ENCODE data around the gene CELF6.

CELF6 gene

DNA sequence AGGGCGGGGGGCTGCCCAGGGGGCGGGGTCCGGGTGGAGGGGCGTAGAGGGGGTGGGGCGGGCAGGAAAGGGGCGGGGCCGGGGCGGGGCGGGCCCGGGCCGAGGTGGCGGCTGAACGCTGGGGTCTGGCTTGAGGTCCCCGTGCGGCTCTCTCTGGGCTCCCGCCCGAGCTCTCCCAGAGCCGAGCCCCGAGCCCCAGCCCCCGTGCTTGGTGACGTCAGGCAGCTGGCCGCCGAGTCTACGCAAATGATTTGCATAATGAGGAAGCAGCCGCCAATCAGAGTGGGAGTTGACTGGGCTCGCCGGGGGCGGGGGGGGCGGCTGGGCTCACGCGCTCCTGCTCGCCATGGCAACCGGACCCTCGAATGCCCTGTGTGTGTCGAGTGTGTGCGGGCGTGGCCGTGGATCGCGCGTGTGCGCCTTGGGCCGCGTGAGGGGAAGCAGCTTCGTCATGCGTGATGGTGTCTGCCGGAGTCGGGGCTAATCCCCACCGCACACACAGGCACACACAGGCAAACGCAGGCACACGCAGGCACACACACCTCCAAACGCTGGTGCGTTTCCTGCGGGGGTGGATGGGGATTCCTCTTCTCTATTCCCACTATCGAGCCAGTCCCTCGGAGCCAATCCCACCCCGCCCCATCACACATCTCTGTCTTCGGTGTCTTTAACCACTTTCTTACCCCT, at the start of gene CELF6:
Gene CELF6 (minus strand): TSS at position 173 of the 687 bp plus-strand sequence. CDS start 283 bp downstream, outside the sequence.
- peak; percentile 95 for DNase-seq (ENCODE audit: low spot score)

DNA sequence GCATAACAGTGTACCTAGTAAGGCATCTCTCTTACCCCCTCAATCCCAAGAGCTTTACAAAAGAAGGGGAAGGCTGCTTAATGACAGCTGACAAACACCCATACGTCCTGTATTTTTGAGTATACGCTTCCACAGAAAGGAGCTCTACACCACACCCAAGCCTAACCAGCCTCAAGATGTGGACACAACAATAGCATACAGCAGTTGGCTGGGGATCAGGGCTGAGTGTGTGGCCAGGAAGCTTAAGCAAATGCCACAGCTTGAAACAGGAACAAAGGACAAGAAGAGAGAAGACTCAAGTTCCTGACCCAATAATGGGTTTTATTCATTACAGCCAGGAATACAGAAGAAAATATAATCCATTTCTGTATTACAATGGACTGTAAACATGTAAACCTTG, 48.9 kb upstream of the CELF6 start:
- no peak for DNase-seq (ENCODE audit: low spot score)

DNA sequence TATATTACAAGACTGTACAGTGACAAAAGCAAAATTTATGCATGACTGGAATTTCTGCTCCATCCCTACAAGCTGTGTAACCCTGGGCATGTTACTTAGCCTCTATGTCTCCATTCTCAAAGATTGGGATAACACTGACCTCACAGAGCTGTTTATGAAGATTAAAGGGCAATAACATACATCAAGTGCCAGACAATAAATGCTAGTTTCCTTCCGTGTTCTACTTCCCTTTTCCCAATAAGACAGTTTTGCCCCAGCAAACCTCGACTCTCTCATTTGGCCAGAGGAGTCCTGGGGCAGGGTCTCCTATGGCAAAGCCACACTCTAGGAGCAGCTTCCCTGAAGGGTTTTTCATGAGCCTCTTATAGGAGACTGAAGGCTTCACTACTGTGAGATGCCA, 48.4 kb upstream of the CELF6 start:
- DNase-seq (ENCODE audit: low spot score) = no peak

DNA sequence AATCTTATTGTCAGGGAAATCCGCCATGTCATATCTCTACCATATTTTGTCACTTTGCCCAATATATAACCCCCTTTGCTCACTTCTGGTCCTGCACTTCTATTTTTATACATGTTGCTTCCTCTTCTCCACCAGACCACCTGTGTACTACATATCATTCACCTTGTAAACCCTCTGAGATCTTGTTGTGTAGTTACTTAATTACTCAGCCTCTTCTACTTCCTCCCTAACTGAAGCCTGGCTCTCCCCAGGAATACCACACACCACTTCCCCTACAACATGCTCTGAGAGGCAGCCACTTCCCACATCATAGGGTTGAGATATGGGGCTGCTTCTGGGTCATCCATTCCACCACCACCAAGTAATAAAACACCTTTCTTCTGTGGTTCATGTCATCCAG, 45.9 kb upstream of the CELF6 start:
- DNase-seq (ENCODE audit: low spot score) = no peak

DNA sequence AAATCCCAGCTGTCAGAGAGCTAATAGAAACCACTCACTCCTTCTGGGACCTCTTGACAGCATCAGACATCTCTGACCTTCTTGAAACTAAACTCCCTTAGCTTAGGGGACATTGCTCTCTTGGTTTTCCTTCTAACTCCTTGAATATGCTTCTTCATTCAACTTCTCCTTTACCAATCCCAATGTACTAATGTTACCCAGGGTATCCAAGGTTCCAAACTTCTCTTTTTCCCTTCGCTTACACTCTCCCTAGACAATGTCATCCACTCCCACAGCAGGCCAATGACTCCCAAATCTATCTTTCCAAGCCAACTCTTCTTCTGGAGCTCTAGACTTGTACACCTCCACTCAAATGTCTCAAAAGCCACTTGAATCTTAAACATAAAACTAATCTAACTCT, 41.2 kb upstream of the CELF6 start:
- no peak for DNase-seq (ENCODE audit: low spot score)

DNA sequence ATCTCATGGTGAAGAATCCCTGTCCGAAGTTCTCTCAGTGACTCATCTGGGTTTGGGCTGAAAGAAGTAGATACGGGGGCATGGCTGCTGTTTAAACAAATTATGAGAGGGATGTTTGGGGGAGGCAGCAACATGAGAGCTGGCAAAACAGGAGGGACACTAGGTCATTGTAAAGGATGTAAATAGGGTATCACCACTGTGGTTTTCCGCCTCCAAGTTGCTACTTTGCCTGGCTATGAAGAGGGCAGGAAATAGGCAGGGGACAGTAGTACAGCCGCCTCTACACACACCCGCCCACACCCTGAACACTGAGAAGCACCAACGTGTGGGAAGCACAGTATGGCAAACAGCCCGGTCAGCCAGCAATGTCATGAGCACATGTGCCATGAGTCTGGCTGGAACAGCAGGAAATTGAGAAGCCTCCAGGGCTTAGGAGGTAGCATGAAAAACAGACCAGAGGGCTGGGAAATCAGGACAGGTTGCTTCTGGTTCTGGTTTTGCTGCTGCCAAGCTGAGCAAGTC, 38.8 kb upstream of the CELF6 start:
- no peak for DNase-seq (ENCODE audit: low spot score)

DNA sequence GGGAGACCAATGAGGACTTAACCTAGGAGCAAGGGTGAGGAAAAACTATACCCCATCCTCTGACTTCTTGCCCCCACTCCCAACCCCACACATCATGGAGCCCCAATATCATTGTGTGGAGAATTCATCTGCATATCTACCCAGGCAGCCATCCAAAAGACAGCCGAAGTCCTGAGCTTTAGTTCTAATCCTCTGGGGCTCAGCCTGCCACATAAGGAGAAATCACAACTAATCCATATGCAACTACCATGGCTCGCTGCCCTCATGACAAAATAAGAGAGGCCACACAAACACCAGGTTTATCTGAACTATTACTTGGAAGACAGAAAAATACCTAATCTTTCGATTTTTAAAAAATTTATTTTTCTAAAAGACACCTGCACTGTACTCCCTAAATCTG, 38.2 kb upstream of the CELF6 start:
- DNase-seq (ENCODE audit: low spot score) = no peak

DNA sequence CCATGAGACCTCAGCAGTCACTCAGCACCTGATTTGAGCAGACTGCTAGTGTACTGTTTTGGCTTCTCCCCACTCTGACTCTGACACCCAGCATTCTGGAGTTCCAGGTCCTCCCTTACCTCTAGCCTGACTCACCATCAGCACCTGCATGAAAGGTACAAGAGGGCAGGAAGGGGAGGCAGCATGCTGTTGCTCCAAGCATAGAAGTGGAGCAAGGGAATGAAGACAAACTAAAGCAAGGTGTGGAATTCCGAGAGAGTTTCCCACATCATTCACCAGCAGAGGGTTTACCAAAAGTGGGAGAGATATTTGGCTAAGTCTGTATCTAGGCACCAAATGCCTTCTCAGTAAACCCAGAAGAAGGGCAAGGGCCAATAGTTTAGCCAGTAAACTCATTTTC, 34.5 kb upstream of the CELF6 start:
- DNase-seq (ENCODE audit: low spot score) = no peak

DNA sequence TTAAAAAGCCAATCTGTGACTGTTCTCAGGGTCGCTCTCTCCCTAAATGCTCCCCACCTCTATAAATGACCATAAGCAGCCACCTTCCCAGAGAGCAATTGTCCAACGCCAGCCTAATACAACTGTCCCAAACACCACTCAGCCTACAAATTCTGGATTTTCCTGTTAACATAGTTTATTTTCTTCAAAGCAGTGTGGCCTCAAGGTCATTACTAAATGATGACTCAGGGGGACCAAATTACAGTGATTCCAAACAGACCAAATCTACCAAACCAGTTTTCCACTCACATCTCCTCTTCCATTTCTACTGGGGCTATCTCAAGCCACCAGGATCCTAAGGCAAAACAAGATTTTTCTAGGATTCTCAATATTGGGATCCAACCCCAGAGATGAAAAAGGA, 33.3 kb upstream of the CELF6 start:
- DNase-seq (ENCODE audit: low spot score) = no peak

DNA sequence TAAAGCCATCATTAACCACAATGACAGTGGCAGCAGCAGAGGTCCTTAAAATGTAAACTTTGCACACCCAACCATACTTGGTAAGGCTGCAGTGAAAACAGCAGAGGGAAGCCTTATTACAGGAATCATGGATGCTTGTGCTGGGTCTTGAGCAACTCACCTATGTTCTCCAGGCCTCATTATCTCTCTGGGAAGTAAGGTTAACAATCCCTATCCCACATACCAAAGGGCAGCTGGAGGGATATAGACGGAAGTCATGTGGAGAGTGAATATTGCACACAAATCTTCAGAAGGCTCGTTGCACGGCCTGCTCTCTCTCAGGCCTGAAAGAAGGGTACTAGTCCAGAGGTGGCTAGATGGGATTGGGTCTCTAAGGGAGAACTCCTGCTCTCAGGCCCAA, 25.8 kb upstream of the CELF6 start:
- no peak for DNase-seq (ENCODE audit: low spot score)

DNA sequence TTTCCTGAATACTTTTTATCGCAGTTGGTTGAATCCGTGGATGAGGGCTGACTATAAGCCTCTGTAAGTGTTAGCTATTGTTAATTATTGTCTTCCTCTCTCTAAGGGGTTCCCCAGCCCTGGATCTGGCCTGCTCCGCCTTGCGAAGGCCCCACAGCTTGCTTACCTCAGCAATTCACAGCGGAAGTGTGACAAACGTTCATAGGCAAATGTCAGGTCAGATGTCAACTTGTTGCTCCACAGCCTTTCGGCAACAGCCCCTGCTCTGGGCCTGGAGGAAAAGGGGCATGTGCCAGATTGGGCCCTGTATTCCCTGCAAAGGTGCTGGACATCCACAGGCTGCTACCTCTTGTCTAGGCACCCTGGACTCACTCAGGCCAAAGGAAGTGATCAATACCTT, 25.3 kb upstream of the CELF6 start:
- DNase-seq (ENCODE audit: low spot score) = no peak

DNA sequence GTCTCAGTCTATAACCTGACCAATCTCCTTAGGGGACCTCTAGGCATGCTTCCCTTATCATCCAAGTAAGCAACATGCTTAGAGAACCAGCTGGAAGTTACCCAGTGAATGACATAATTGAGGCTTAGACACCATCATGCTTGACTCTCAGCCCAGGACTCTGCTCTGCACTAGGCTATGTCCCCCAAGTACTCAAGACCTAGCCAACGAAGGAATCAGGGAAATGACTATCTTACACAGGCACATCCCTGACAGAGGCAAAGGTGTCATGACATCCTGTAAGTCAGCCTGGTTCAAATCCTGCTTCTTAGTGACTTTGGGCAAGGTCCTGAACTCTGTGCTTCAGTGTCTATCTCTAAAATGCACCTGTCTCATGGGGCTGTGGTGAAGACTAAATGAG, 24.6 kb upstream of the CELF6 start:
- no peak for DNase-seq (ENCODE audit: low spot score)

DNA sequence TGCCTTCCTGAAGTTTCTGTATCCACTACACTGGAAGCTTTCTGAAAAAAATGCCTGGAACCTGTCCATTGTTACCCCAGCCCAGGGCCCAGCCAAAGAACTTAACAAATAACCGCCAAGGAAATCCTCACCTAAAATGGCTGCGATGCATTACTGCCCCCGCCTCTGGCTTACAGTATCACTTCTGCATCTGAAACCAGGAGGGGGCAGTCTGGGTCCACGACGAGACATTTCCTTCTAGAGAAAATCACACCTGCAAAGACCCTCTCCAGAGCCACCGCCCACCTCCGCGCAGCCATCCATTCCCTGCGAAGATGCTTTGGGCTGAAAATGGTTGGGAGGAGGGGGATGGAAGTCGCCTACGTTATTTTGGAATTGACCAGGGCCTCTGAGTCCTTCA, 22.4 kb upstream of the CELF6 start:
- DNase-seq (ENCODE audit: low spot score) = no peak

DNA sequence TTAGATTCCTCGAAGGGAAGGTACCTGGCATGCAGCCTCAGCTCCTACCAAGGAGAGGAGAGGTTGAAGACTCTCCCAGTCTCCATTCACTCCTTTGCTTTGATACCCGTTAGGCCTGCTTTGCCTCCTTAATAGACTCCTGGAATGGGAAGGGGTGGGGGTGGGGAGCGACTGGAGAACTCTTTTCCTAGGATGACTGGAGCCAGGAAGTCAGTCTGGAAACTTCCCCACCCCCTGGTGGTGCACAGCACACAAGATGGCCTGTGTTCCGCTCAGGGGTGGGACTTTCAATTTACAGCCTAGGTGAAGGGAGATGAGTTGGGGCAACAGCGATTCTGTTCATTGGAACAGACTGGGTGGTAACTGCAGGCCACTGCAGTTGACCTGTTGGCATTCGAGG, 21.4 kb upstream of the CELF6 start:
- DNase-seq (ENCODE audit: low spot score) = no peak

DNA sequence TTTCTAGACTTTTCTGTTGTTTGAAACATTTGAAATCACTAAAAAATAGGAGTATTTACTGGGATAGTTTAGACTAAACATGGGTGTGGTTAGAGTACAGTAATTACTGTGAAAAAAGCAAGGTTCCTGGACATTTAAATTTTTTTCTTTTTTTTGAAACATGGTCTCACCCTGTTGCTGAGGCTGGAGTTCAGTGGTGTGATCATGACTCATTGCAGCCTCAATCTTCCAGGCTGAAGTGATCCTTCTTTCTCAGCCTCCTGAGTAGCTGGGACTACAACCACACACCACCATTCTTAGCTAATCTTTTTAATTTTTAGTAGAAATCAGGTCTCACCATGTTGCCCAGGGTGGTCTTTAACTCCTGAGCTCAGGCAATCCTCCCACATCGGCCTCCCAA, 20.4 kb upstream of the CELF6 start:
- DNase-seq (ENCODE audit: low spot score) = no peak

DNA sequence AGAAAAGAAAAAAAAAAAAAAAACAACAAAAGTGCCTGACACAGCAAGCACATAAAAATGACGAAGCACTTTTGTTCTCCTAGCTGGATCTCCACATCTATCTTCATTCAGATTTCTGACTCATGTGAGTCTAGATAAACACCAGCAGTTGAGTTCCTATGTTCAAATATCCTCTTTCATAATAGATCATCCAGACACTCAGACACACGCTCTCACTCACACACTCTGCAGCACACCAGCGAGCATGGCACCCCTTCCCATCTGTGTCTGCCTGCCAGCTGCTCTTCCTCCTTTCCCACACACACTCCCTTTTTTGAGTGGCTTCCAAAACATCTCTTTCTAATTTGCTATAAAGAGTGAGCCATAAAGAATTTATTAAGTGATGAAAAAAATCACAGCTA, 19.8 kb upstream of the CELF6 start:
- no peak for DNase-seq (ENCODE audit: low spot score)

DNA sequence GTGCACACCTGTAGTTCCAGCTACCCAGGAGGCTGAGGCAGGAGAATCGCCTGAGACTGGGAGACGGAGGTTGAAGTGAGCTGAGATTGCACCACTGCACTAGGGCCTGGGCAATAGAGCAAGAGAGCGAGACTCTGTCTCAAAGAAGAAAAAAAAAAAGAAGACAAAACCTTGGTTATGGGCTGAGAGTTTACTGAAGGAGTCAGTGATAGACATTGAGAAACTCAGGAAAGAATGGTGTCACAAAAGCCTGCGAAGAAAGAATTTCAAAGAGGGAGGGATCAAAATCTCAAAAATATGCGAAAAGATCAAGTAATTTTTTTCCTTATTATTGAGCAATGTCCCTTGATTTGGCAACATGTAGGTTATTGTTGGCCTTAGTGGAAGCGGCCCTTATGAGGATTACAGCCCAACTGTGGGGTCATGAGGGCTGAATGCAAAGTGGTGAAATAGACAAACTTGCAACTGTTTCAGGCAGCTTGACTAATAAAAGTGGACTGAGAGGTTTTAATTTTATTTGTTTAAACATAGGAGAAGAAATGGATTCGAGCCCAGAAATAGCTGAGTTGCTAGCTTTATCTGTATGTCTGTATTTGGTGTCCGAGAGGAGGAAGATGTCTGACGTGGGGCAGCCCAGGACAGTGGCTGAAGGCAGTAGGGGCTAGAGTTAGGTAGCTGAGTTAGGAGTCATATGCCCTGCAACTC, 18.8 kb upstream of the CELF6 start:
- DNase-seq (ENCODE audit: low spot score) = no peak

DNA sequence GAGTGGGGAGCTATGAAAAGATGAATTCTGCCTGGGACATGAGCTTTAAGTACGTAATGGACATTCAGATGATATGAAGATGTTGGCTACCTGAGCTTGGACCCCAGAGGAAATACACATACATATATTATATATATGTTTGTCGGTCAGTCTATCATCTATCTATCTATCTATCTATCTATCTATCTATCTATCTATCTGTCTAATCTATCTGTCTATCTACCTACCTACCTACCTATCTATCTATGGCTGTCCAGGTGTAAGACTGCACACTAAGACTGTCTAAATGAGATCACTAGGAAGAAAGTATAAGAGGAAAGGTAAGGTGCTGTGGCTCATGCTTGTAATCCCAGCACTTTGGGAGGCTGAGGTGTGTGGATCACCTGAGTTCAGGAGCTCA, 18.2 kb upstream of the CELF6 start:
- DNase-seq (ENCODE audit: low spot score) = no peak

DNA sequence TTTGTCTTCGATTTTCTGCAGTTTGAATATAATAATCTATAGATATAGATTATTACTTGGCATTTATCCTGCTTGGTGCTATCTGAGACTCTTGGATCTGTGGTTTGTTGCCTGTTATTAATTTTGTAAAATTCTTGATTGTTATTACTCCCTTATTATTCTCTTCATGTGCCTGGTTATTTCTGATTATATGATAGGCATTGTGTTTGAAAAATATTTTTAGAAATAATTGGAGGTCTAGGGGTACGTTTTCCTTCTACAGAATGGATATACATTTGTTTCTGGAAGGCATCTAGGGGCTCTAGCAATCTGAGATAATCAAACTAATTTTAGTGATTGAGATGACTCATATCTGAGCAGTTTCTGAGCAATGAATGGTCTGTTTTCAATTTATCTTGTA, 14.9 kb upstream of the CELF6 start:
- DNase-seq (ENCODE audit: low spot score) = no peak

DNA sequence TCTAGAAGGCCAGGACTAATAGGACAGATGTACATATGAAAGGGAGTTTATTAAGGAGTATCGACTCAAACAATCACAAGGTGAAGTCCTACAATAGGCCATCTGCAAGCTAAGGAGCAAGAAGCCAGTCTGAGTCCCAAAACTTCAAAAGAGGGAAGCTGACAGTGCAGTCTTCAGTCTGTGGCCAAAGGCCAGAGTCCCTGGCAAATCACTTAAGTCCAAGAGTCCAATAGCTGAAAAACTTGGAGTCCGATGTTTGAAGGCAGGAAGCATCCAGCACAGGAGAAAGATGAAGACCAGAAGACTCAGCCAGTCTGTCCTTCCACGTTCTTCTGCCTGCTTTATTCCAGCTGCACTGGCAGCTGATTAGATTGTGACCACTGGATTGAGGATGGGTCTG, 11.1 kb upstream of the CELF6 start:
- DNase-seq (ENCODE audit: low spot score) = no peak

DNA sequence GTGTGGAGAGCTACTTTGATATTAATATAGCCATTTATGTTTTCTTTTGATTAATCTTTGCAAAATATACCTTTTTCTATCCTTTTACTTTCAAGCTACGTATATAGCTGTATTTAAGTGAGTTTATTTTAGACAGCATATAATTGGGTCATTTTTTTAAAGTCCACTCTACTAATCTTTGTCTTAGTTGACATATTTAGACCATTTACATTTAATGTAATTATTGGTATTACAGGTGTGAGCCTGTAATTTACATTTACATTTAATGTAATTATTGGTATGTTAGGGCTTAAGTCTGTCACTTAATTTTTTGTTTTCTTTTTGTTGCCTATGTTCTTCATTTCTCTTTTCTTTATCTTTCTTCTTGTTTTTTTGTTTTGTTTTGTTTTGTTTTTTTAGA, 3.8 kb upstream of the CELF6 start:
- no peak for DNase-seq (ENCODE audit: low spot score)

DNA sequence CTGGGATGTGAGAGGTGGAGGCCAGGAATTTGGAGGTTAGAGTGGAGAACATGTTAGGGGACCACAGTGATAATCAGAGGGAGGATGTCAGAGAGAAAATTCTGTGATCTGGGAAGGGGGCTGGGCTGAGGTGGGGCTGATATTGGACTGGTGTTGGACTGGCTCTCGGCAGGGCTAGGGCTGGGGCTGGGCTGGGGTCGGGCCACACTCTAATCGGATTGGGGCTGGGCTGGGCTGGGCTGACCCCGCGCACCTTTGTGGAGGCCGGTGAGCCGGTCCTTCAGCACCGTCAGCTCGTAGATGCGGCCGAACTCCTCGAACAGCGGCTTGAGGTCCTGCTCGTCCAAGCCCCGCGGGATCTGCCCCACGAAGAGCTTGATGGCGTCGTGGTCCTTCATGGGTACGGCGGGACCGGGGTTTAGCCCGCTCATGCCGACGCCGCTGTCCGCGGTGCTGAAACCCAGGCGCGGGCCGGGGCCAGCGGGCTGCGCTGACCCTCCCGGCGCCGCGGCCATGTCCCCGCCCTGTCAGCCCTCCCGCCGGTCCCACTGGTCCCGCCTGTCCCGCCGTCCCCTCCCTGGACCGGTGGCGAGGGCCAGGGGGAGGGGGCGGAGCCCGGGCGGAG, 485 bp downstream of the CELF6 start:
- peak; percentile 90 for DNase-seq (ENCODE audit: low spot score)

DNA sequence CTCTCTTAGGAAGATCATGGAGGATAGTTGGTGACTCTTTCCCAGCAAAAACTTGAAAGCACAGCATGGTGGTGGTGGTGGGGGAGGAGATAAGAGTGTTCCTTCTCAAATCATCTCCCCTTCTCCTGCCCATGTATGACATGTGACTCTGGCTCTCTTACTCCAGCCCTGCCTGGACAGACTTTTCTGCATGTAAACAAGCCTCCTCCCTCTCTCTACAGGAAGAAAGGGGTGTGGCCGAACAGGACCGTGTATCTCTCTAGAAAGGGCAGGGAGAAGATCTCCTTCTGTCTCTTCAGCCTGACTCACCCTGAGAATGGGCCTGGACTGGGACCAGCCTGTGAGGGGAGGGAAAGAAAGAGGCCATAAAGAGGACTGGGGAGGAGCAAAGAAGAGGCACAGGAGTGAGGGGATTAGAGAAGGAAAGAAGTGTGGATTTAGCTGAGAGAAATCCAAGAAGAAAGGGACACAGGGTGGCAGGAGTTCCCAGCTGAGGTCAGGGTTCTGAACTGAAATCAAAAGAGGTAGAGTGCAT, 1.5 kb downstream of the CELF6 start:
- no peak for DNase-seq (ENCODE audit: low spot score)
